GM19193 (cell line): ENCODE data around the gene PHAF1.
A peak's percentile ranks its signal among the peaks of the same experiment; 100 is the strongest.

Experiments used
- POLR2A ChIP-seq: IDR thresholded peaks from 4 replicates; pipeline ENCODE4 v1.6.1; 2011; ENCODE audit not compliant: insufficient read depth, insufficient read length; ENCODE audit errors: extremely low read depth

PHAF1 gene

GRCh38 chr16:67149276-67150046 lies 39.7 kb downstream of the PHAF1 start:
- TF ChIP-seq POLR2A, result no peak

- TF ChIP-seq POLR2A, result no peak
Observed at GRCh38 chr16:67150047-67150832, 40.5 kb downstream of the PHAF1 start.

GRCh38 chr16:67150833-67151396 lies 41.2 kb downstream of the PHAF1 start, which contains the start of gene B3GNT9:
Gene B3GNT9, minus strand, starts transcription at chr16:67150998. Its CDS starts 513 bp downstream, at chr16:67150485.
- peak; percentile 39 for TF ChIP-seq POLR2A

GRCh38 chr16:67151431-67152097 lies 41.8 kb downstream of the PHAF1 start:
- TF ChIP-seq POLR2A, result no peak

GRCh38 chr16:67154578-67155294 lies 45.0 kb downstream of the PHAF1 start:
- no peak for TF ChIP-seq POLR2A

- no peak for TF ChIP-seq POLR2A
Observed at GRCh38 chr16:67155295-67156142, 45.8 kb downstream of the PHAF1 start.

GRCh38 chr16:67156143-67156844 lies 46.6 kb downstream of the PHAF1 start:
- TF ChIP-seq POLR2A, result no peak

- no peak for TF ChIP-seq POLR2A
Observed at GRCh38 chr16:67157106-67157748, 47.5 kb downstream of the PHAF1 start.

- no peak for TF ChIP-seq POLR2A
Observed at GRCh38 chr16:67157892-67158635, 48.3 kb downstream of the PHAF1 start.

GRCh38 chr16:67158637-67159600 lies 49.2 kb downstream of the PHAF1 start:
- TF ChIP-seq POLR2A, result peak; percentile 27

- TF ChIP-seq POLR2A, result no peak
Observed at GRCh38 chr16:67161595-67162058, 51.9 kb downstream of the PHAF1 start.
